H1 (cell line): ENCODE measurements around the gene ARHGEF2. TPM values are rescaled to one million over a fixed set of nuclear protein-coding genes. Genes with fewer than 3 reads are reported as not detected.

ENCODE experiments used
- CTCF ChIA-PET: fragments of 300-600 bp; sonication (Branson Sonifier 250); formaldehyde crosslinking; loops from one replicate; lab custom pipeline; 2021; ENCODE audit not compliant: partially characterized antibody; lab: Charles Lee
- POLR2A ChIA-PET: fragments of 300-600 bp; sonication (Branson Sonifier 250); formaldehyde crosslinking; loops from one replicate; lab custom pipeline; 2021; ENCODE audit warnings: inconsistent platforms; ENCODE audit not compliant: partially characterized antibody; lab: Charles Lee
- DNase-seq, 2 experiments: peaks; one replicate each; pipeline versions ENCODE4 v3.0.0 to v3.0.0-alpha.2; 2010 to 2022; ENCODE audit warnings: low spot score in 2 of 2, low read depth in 1 of 2, mixed read lengths in 1 of 2
- FAIRE-seq: peaks from 2 replicates; lab custom pipeline; 2011; peaks lifted over from hg19 to GRCh38; lab: Jason Lieb, UNC
- H2AFZ ChIP-seq: 2 replicates; pipeline ENCODE4 v1.8.1; 2012; ENCODE audit warnings: low read length, inconsistent platforms
- H2AK5ac ChIP-seq: 2 replicates; pipeline ENCODE4 v1.6.1; 2013; ENCODE audit warnings: low read depth, low read length
- H2BK120ac ChIP-seq: replicated peaks from 2 replicates; pipeline ENCODE3; 2013; ENCODE audit warnings: low read depth, low read length, inconsistent platforms
- H2BK12ac ChIP-seq: 2 replicates; pipeline ENCODE4 v1.6.1; 2013; ENCODE audit warnings: low read depth, low read length
- H2BK15ac ChIP-seq: 2 replicates; pipeline ENCODE4 v1.6.1; 2013; ENCODE audit warnings: low read length
- H2BK20ac ChIP-seq: 2 replicates; pipeline ENCODE4 v1.6.1; 2013; ENCODE audit warnings: low read length
- H2BK5ac ChIP-seq: 2 replicates; pipeline ENCODE4 v1.6.1; 2013; ENCODE audit warnings: low read depth, low read length
- H3K14ac ChIP-seq: 2 replicates; pipeline ENCODE4 v1.6.1; 2013; ENCODE audit warnings: inconsistent platforms; ENCODE audit not compliant: insufficient read length
- H3K18ac ChIP-seq: 2 replicates; pipeline ENCODE4 v1.6.1; 2013; ENCODE audit warnings: low read length; ENCODE audit errors: extremely low read depth
- H3K23ac ChIP-seq: 2 replicates; pipeline ENCODE4 v1.6.1; 2013; ENCODE audit warnings: inconsistent platforms; ENCODE audit not compliant: insufficient read length
- H3K23me2 ChIP-seq: 2 replicates; pipeline ENCODE4 v1.6.1; 2013; ENCODE audit warnings: low read depth, low read length
- H3K27ac ChIP-seq: 2 replicates; pipeline ENCODE4 v1.6.1; 2011; ENCODE audit warnings: low read depth, low read length, inconsistent platforms
- H3K27me3 ChIP-seq, 4 experiments: replicated peaks in 1 of 4; 1 replicate in 1 of 4; 2 replicates in 3 of 4; pipeline versions ENCODE4 v1.6.1 to v1.8.1; 2011 to 2013; ENCODE audit warnings: low read length in 3 of 4, mild to moderate bottlenecking in 3 of 4, inconsistent platforms in 2 of 4, mixed read lengths in 2 of 4, moderate library complexity in 1 of 4; ENCODE audit not compliant: control insufficient read depth in 3 of 4, insufficient read depth in 3 of 4; ENCODE audit errors: extremely low read depth in 1 of 4
- H3K36me3 ChIP-seq, 4 experiments: 2 replicates each; pipeline versions ENCODE4 v1.6.1 to v1.8.1; 2011 to 2013; ENCODE audit warnings: mild to moderate bottlenecking in 4 of 4, low read length in 3 of 4, moderate library complexity in 2 of 4, control low read depth in 1 of 4, inconsistent platforms in 1 of 4; ENCODE audit not compliant: insufficient read depth in 4 of 4, control insufficient read depth in 2 of 4
- H3K4ac ChIP-seq: replicated peaks from 2 replicates; pipeline ENCODE3; 2013; ENCODE audit warnings: low read length, low read depth, mixed read lengths, inconsistent platforms; ENCODE audit not compliant: insufficient read length
- H3K4me1 ChIP-seq, 4 experiments: replicated peaks in 1 of 4; 1 replicate in 1 of 4; 2 replicates in 3 of 4; pipeline versions ENCODE4 v1.6.1 to v1.8.1; 2011 to 2013; ENCODE audit warnings: low read length in 3 of 4, inconsistent platforms in 2 of 4, mixed read lengths in 1 of 4; ENCODE audit not compliant: insufficient read depth in 4 of 4, control insufficient read depth in 3 of 4
- H3K4me2 ChIP-seq, 2 experiments: 2 replicates each; pipeline versions ENCODE4 v1.6.1 to v1.8.1; 2011 to 2013; ENCODE audit warnings: low read depth in 2 of 2, low read length in 2 of 2, control low read depth in 1 of 2, inconsistent platforms in 1 of 2, mild to moderate bottlenecking in 1 of 2; ENCODE audit not compliant: insufficient read depth in 1 of 2
- H3K4me3 ChIP-seq, 4 experiments: fragments of 200-600, 300-600 bp in 1 of 4; sonication (generic), shearing (Covaris generic), sonication (Bioruptor Twin) in 1 of 4; 2 replicates each; pipeline versions ENCODE4 v1.5.1 to v1.8.1; 2011 to 2016; ENCODE audit warnings: low read length in 4 of 4, low read depth in 3 of 4, control low read depth in 2 of 4, inconsistent platforms in 2 of 4, mild to moderate bottlenecking in 2 of 4, mixed read lengths in 1 of 4, moderate library complexity in 1 of 4; ENCODE audit not compliant: insufficient read depth in 2 of 4; ENCODE audit errors: extremely low read depth in 1 of 4
- H3K56ac ChIP-seq: replicated peaks from 2 replicates; pipeline ENCODE3; 2013; ENCODE audit warnings: low read depth, mild to moderate bottlenecking, mixed read lengths, low read length, inconsistent platforms; ENCODE audit not compliant: insufficient read length
- H3K79me1 ChIP-seq: 2 replicates; pipeline ENCODE4 v1.6.1; 2013; ENCODE audit warnings: low read depth, low read length, control low read depth
- H3K79me2 ChIP-seq, 2 experiments: 2 replicates each; pipeline versions ENCODE4 v1.6.1 to v1.8.1; 2012 to 2013; ENCODE audit warnings: low read length in 2 of 2, mild to moderate bottlenecking in 2 of 2, inconsistent platforms in 1 of 2; ENCODE audit not compliant: insufficient read depth in 2 of 2, control insufficient read depth in 1 of 2
- H3K9ac ChIP-seq, 4 experiments: replicated peaks in 1 of 4; 1 replicate in 1 of 4; 2 replicates in 3 of 4; pipeline versions ENCODE4 v1.6.1 to v1.8.1; 2011 to 2013; ENCODE audit warnings: low read depth in 3 of 4, low read length in 3 of 4, control low read depth in 2 of 4, mild to moderate bottlenecking in 2 of 4, moderate library complexity in 2 of 4, inconsistent platforms in 1 of 4; ENCODE audit errors: extremely low read depth in 1 of 4
- H3K9me3 ChIP-seq, 2 experiments: 2 replicates each; pipeline versions ENCODE4 v1.6.1 to v1.8.1; 2012 to 2013; ENCODE audit warnings: mild to moderate bottlenecking in 2 of 2, moderate library complexity in 2 of 2, control low read depth in 1 of 2, inconsistent platforms in 1 of 2, low read depth in 1 of 2, low read length in 1 of 2, mixed read lengths in 1 of 2; ENCODE audit not compliant: insufficient read depth in 2 of 2
- H4K20me1 ChIP-seq, 2 experiments: replicated peaks in 1 of 2; 2 replicates each; pipeline versions ENCODE3 to v1.8.1; 2011 to 2013; ENCODE audit warnings: inconsistent platforms in 2 of 2, low read length in 2 of 2, mild to moderate bottlenecking in 1 of 2; ENCODE audit not compliant: insufficient read depth in 2 of 2, control insufficient read depth in 1 of 2
- H4K5ac ChIP-seq: 2 replicates; pipeline ENCODE4 v1.6.1; 2013; ENCODE audit warnings: low read length, low read depth, mixed read lengths, inconsistent platforms; ENCODE audit not compliant: insufficient read length
- H4K8ac ChIP-seq: 2 replicates; pipeline ENCODE4 v1.8.0; 2013; ENCODE audit warnings: mild to moderate bottlenecking, moderate library complexity, low read length, inconsistent platforms; ENCODE audit not compliant: insufficient read depth; ENCODE audit errors: extremely low read depth
- H4K91ac ChIP-seq: replicated peaks from 2 replicates; pipeline ENCODE3; 2013; ENCODE audit warnings: low read length, mixed read lengths, inconsistent platforms; ENCODE audit not compliant: insufficient read length
- CBX8 ChIP-seq: fragments of 300-800, 300-1000 bp; sonication (generic); IDR thresholded peaks from 2 replicates; pipeline ENCODE4 v1.7.1; 2016; ENCODE audit warnings: low read depth, low read length, borderline replicate concordance
- GABPA ChIP-seq: IDR thresholded peaks from 2 replicates; pipeline ENCODE4 v1.6.1; 2011; ENCODE audit warnings: mild to moderate bottlenecking, low read length, moderate library complexity, borderline replicate concordance; ENCODE audit not compliant: insufficient read depth
- MAFK ChIP-seq: IDR thresholded peaks from 2 replicates; pipeline ENCODE4 v1.6.1; 2012; ENCODE audit warnings: low read depth, mild to moderate bottlenecking, improper control_type of control experiment, low read length
- POLR2AphosphoS5 ChIP-seq: IDR thresholded peaks from 2 replicates; pipeline ENCODE4 v1.6.1; 2011; ENCODE audit warnings: low read depth, low read length
- RAD21 ChIP-seq, 2 experiments: IDR thresholded peaks in 1 of 2; conservative IDR thresholded peaks in 1 of 2; 2 replicates each; pipeline ENCODE4 v1.6.1; 2011; ENCODE audit warnings: low read depth in 2 of 2, low read length in 2 of 2, improper control_type of control experiment in 1 of 2, inconsistent platforms in 1 of 2, mild to moderate bottlenecking in 1 of 2, moderate library complexity in 1 of 2
- RFX5 ChIP-seq: IDR thresholded peaks from 2 replicates; pipeline ENCODE4 v1.6.1; 2011; ENCODE audit warnings: low read depth, low read length, improper control_type of control experiment, borderline replicate concordance
- SIRT6 ChIP-seq: IDR thresholded peaks from one replicate; pipeline ENCODE4 v1.7.1; 2012; ENCODE audit warnings: low read length, inconsistent platforms
- WGBS, 2 experiments: shearing (Covaris generic) in 1 of 2; methylation state at CpG; one replicate each; pipeline versions ENCODE4 v1.1.6 to v1.1.7; 2013 to 2015; ENCODE audit warnings: low lambda C conversion rate in 2 of 2, mixed read lengths in 2 of 2, inconsistent platforms in 1 of 2, low coverage in 1 of 2, missing lambda C conversion rate in 1 of 2; ENCODE audit not compliant: insufficient replicate concordance in 2 of 2, insufficient coverage in 1 of 2, insufficient read length in 1 of 2; ENCODE audit errors: extremely low coverage in 1 of 2, missing lambda C conversion rate in 1 of 2; 5-methylcytosine and 5-hydroxymethylcytosine counted together
- polyA plus RNA-seq, 7 experiments: library from polyadenylated mRNA; depleted of rRNA in 3 of 7; stranded (reverse) in 5 of 7; unstranded in 2 of 7; fragments of >200 nt in 5 of 7; fragments of 200-250 nt in 2 of 7; gene quantifications; 1 replicate in 5 of 7; 2 replicates in 1 of 7; 4 replicates in 1 of 7; pipeline versions ENCODE4 v1.2.1 to v1.2.3, GENCODE V29; 2011 to 2013; ENCODE audit warnings: missing spikeins in 2 of 7, mixed read lengths in 2 of 7
- total RNA-seq: library from RNA; stranded (reverse); fragmentation: NEBNext Ultra II Directional; extraction: Animal tissue kit (Norgen Biotek cat#: 25700); gene quantifications from 2 replicates; pipeline ENCODE4 v1.2.1, GENCODE V29; 2021

Gene ARHGEF2
- total and polyA plus RNA-seq, 2 of the 8 experiments (the other 6 are each of a cell fraction or from before 2014, with no cell fraction given) = 42.7 to 80.5 TPM

DNA sequence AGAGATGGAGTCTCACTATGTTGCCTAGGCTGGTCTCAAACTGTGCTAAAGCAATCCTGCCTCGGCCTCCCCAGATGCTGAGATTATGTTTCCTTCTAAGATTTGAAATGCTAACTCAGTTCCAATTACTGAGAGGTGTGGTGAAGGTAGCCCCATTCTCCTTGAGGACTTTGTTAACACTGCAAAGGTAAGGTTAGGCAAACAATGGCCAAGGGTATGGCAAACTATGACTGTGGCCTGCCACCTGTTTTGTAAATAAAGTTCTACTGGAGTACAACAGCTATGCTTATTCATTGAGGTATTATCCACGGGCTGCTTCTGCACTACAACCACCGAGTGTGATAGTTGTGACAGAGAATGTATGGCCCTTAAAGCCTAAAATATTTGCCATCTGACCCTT lies 57.6 kb downstream of the ARHGEF2 start:
- H3K4me3 ChIP-seq = no peak overlapping the region
- TF ChIP-seq SIRT6 (no peak), POLR2AphosphoS5 (no peak), CBX8 (no peak), GABPA (no peak), RAD21 (IDR thresholded peaks at IDR 0.05 in 1 of 2, conservative IDR thresholded peaks at IDR 0.05 in 1 of 2; ENCODE audit: low read depth in 2 of 2, low read length in 2 of 2) (no peak), RFX5 (no peak), MAFK (no peak)
- TF ChIP-seq, all 59 proteins: peak for 0
- H4K5ac ChIP-seq = no peak overlapping the region
- H2BK20ac ChIP-seq = no peak overlapping the region
- ChIA-PET POLR2A (interaction anchor here (1.1 to 11.7 kb wide), 4 partner anchors 6 to 27 kb away, joined by 3 to 109 read pairs (median 32); partner anchors contain the start of gene KHDC4), CTCF (interaction anchor here (0.8 kb wide), 1 partner anchor 48 kb away, joined by 5 read pairs; no protein-coding TSS in a partner anchor)
- H3K4me2 ChIP-seq = no peak overlapping the region
- no peaks in the 10 kb centered on the region; the same call in 1 of the 2 replicates for H3K79me1 ChIP-seq
- H2BK15ac ChIP-seq = no peak overlapping the region
- 96% methylated on average over 3 of the region's 3 CpGs; no CpG with 5 or more reads in 1 of the 2 experiments for WGBS, 2 experiments
- H2AK5ac ChIP-seq = no peak overlapping the region
- H3K9ac ChIP-seq = no peak overlapping the region
- no peaks in the 10 kb centered on the region for H3K79me2 ChIP-seq
- H3K56ac ChIP-seq = no peak overlapping the region
- H2AFZ ChIP-seq = no peak overlapping the region
- H3K27me3 ChIP-seq = no peaks in the 10 kb centered on the region
- H3K23me2 ChIP-seq = no peaks in the 10 kb centered on the region
- H3K4me1 ChIP-seq = no peaks in the 10 kb centered on the region
- no peak overlapping the region for H3K14ac ChIP-seq
- peaks cover 40 to 99% (median 83%) of the 10 kb centered on the region in 4 experiments for H3K36me3 ChIP-seq
- H3K18ac ChIP-seq = no peak overlapping the region
- H4K20me1 ChIP-seq = peaks cover 1 to 12% of the 10 kb centered on the region in 2 experiments
- H2BK120ac ChIP-seq = no peak overlapping the region
- FAIRE-seq (no peak), DNase-seq (no peak)
- H3K27ac ChIP-seq = no peak overlapping the region
- H4K8ac ChIP-seq = no peak overlapping the region
- H3K9me3 ChIP-seq = no peaks in the 10 kb centered on the region
- H3K23ac ChIP-seq = no peak overlapping the region
- no peak overlapping the region for H2BK5ac ChIP-seq
- no peak overlapping the region for H4K91ac ChIP-seq
- no peak overlapping the region for H3K4ac ChIP-seq
- H2BK12ac ChIP-seq = no peak overlapping the region
